HG02840 (cell line): Measurements from ENCODE around the gene SORBS1.

ENCODE experiments used
- ATAC-seq: cut with Tn5 transposase; IDR thresholded peaks from one replicate; pipeline ENCODE4 v1.9.1; 2021; ENCODE audit warnings: mild to moderate bottlenecking, moderate library complexity, moderate number of reproducible peaks; ENCODE audit not compliant: unreplicated experiment, low FRiP score

SORBS1 gene

DNA sequence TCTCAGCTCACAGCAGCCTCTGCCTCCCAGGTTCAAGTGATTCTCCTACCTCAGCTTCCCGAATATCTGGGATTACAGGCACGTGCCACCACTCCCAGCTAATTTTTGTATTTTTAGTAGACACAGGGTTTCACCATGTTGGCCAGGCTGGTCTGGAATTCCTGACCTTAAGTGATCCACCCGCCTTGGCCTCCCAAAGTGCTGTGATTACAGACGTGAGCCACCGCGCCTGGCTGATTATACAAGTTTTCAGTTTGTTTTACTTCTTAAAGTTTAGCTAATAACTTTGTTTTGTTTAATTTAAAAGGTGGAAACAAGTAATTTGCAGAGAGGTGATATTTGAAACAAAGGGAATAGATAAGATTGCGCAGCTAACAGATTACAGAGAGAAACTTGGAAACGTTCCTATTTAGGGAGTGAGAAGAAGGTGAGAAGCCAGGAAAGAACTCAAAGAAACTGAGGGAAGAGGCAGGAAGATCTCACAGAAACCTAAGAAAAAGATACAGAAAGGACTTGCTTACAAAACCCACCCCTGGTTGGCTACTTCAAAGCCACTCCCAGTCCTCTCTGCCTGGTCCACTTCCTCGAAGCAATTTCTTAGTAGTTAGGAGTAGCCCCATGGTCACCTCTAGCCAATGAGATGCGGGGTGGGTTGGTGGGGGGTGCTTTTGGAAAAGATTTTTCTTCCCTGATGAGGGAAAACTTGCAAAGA is 255.4 kb downstream of the SORBS1 start:
- ATAC-seq: no peak

GRCh38 chr10:95304976-95305375 is 256.2 kb downstream of the SORBS1 start:
- ATAC-seq: no peak

DNA sequence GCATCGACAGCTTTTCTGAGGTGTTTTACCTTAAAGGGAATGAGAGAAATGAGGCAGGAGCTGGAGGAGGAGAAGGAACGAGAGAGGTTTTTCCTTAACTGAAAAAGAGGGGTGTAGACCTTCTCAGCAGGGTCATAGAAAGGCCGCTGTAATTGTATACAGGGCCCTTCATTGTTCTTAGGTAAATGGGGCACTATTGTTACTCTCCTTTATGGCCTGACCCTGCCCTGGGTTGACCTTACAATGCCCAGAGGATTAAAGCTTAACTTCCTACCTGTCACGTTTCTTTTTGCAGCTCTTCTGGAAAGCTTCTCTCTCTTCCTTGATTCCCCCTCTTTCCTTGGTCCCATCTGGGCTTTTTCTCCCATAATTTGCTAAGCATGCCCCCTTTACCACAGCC is 256.7 kb downstream of the SORBS1 start:
- no peak for ATAC-seq

- ATAC-seq: no peak
These were observed 257.2 kb downstream of the SORBS1 start for GRCh38 chr10:95303950-95304349.

GRCh38 chr10:95303535-95303934 is 257.6 kb downstream of the SORBS1 start:
- ATAC-seq: no peak

DNA sequence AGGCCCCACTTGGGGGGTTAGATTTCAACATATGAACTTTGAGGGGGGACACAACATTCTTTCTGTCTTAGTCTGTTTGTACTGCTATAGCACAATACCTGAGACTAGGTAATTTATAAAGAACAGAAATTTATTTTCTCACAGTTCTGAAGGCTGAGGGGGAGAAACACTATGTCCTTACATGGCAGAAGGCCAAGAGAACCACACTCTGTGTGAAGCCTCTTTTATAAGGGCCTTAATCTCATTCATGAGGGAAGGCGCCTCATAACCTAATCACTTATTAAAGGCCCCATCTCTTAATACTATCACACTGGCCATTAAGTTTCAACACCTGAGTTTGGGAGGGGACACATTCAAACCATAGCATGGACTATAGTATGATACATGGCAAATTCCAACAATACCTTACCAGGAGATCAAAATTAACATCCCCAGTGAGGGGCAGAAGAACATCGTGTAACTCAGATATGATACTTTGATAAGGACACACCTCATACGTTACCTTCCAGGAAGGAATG is 261.1 kb downstream of the SORBS1 start:
- no peak for ATAC-seq

DNA sequence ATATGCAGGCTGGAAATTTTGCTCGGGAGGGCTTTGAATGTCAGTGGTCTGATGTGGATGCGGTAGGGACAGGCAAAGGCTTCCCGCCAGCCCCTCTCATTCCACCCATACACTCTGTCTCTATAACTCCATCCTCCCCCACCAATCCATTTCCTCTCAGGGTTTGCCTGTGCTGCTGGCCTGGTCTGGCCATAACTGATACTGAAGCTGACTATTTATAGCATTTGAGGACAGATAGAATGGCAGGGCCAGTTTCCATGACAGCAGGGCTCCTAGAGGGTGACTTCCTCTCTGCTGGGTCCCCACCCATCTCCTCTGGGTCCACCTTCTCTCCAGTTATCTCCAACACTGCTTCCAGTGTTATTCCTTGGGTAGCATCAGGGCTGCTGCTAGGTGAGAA is 263.8 kb downstream of the SORBS1 start:
- ATAC-seq: no peak

- no peak for ATAC-seq
These were observed 264.4 kb downstream of the SORBS1 start for GRCh38 chr10:95296764-95297163.

DNA sequence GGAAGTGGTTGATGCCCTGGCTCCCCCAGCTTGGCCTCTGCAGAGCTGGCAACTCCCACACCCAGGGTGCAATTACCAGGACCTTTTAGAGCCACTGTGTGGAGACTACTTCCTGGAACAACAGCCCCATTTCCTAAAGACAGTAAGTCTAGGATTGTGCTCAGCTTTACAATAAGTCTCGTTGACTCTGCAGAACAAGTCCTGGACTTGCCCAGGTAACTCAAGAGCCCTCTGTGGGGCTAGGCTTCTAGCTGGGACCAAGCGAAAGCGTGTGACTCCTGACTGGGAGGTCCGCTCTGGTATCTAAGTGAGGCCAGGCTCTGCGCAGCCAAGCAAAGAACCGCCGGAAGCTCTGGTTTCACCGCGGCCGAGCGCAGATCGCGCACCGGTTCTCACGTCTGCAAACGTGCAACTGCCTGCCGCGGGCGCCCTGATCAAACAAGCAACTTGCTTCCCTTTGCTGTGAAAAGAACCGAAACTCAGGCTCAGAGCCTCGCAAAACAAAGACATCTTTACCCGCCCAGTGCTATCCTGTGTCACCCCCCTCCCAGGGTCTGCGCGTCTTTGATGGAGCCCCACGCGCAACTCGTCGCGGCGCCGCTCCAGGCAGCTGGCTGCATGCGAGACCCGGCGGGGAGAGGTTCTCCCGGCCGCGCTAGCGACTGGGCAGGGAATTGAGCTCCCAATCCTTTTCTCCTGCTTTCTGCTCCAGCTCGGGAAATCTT is 266.0 kb downstream of the SORBS1 start:
- peak; percentile 78 for ATAC-seq

GRCh38 chr10:95293631-95294030 is 267.5 kb downstream of the SORBS1 start:
- no peak for ATAC-seq

DNA sequence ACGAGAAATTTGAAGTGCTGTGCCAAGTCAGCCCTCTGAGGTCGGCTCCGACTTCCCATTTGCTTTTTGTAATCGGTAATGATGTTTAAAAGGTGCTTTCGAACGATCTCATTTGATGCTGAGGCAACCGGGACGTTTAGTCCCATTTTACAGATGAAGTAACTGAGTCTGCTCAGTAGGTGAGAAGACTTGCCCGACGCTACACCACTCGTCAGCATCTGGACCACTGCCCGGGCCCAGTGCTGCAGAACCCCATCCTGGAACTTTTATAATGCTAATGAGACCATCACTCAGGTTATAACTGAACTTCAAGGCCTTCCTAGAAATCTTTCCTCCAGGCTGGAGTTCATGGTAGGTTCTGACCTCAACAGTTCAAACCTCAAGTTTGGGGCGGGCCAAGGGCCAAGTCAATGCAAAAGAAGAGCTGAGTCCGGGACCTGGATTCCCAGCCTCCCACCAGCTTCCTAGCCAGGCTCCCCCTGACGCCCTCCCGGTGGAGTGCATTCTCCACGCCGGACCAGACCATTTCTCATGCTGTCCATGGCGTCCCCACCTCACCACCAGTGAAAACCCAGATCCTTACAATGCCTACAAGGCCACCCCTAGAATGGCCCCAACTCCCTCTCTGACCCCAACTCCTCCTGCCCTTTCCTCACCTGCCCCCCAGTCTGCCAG is 269.7 kb downstream of the SORBS1 start:
- no peak for ATAC-seq

DNA sequence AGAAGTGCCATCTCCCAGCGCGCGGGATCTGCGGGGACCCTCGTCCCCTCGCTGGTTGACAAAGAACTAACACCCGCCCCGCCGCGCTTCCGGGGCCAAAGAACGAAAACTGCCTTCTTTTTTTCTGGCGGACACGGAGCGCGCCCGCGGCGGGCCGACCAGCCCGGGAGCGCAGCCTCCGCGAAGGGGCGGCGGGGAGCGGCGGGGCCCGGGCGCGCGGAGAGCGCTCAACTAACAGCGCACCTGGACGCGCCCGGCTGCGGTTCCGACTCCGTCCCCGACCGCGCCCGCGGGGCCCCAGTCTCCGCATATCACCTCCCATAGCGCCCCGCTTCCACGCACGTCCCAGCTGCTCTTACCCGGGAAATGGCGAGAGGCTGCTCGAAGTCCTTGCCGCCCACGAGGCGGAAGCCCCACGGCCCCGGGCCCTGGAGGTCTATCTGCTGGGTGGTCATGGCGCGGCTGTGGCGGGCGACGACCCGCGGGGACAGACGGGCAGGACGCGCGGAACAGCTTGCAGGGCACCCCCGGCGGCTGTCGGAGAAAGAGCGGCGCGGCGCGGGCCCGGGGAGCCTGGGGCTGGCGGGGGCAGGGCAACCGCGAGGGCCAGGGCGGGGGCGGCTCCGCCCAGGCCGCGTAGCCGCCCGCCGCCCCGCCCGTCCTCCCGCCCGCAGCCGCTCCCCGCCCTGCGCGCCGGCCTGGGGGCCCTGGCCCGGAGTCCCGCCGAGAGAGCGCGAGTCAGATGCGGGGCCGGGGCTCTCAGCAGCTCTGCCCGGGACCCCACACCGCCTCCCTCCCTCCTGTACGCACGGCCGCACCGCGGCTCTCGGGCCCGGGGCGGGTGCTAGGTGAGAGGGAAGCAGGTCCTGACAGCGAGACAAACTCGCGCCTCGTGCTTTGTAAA is 270.5 kb downstream of the SORBS1 start, which contains the start of gene PDLIM1:
PDLIM1 (minus strand) TSS at position 543 of the 904 bp plus-strand sequence; CDS start at position 455, 88 bp downstream.
- ATAC-seq: peak; percentile 38

DNA sequence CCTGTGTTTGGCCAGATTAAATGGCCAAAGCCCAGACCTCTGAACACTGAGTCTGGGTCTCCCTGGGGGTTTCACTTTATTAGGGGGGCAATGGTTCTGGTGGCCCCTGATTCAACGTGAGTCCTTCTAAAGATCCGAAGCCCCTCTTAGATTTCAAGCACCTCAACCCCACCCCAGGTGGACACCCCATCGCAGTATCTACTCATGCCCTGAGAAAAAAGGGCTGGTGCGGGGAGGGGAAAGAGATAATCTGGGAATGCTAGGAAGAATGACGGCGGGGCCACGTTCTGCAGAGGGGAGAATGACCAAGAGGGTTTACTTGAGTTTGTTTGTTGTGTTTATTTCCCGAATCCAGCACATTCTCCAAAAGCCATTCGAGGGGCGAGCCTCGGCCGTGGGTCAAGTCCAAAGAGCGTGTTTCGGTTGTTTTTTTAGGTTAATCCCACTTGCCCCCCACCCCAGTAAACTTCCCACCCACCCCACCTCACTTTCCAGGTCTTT is 271.2 kb downstream of the SORBS1 start:
- ATAC-seq: no peak

DNA sequence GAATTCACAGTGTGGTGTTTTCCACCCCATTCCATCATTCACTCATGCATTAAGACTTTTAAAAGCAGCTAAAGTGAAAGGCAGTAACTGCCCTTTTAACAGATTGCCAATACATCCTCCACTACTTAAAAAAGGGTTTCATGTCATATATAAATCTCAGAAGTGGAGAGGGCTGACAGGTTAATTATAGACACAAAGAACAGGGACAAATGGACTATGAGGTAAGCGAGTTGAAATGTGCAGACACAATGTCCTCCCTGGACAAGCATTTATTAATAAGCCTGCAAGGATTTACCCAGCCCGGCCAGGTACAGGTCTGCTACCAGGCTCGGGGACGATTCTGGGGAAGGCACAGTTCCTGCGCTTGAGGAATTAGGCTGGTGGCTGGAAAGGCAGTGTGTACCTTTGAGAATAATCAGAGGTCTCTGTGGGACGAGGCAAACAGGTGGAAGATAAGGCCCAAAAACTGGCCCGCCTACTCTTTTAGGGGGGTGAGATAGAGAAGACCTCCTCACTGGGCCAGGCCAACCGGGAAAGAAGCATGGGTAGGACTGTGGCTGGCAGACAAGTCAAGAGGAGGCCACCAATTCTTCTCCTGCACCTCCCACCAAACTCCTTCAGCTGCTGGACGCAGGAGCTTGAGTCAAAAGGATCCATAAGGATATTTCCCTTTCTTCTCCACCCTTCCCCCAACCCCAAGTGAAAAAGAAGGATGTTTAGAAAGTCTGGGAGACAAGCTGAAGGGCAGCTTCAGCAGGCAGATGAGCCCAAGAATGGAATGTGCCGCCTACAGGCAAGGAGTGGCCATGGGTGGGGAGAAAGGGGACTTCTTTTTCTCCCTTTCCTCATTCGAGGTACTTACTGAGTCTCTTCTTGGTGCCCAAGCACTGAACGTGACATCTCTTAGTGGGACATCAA is 271.9 kb downstream of the SORBS1 start:
- ATAC-seq: no peak

DNA sequence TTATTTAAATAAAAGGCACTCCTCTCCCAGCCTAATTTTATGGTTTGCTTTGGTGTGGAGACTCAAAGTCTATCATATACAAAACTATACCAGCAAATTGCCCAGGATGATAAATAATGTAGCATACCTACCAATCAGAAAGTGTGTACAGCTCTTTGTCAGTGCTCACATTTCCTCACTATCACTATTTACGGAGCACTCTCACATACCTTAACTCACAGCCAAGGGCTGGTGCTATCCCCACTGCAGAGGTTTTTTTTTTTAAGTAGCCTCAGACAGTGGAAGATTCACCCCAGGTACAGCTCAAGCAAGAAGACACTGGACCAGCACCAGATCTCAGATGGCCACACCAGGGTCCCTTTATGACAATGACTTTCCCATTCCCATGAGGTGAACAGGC is 272.9 kb downstream of the SORBS1 start:
- no peak for ATAC-seq

DNA sequence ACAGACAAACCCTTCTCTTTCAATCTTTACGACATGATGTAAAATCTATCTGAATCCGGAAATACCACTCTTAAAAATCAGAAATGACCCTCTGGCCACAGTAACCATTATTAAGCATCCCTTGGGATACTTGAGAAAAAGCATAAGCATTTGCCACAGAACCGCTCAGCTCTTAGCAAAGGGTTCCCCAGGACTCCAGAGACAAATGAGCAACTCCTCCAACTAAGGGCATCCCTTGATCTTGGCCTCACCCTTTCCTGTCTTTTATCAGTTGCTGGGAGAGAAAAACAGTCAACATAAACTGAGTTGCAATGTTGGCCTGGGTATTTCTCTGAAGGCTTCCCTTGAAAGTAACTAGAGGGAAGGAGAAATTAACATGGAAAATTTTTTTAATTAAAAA is 273.9 kb downstream of the SORBS1 start:
- ATAC-seq: no peak

GRCh38 chr10:95286707-95287106 is 274.5 kb downstream of the SORBS1 start:
- ATAC-seq: no peak

DNA sequence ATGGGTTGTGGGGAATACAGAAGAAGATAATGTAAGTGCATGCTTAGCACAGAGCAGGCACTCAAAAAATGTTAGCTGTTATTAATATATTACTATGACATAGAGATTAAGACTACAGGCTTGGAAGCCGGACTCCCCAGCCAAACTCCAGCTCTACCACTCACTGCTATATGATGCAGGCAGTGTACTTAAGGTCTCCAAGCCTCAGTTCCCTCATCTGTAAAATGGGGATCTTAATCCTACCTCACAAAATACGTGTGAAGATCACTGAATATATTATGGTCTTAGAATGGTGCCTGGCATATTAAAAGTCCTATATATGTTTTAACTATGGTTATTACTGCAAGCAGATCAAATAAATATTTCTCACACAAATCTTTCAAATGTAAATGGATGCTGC is 275.6 kb downstream of the SORBS1 start:
- ATAC-seq: no peak

GRCh38 chr10:95284807-95285206 is 276.4 kb downstream of the SORBS1 start:
- no peak for ATAC-seq
